GM18508 (cell line): ENCODE data around the gene SUN5.

Experiments
- ATAC-seq: cut with Tn5 transposase; IDR thresholded peaks from one replicate; pipeline ENCODE4 v1.9.1; 2021; ENCODE audit warnings: moderate number of reproducible peaks; ENCODE audit not compliant: insufficient read depth, unreplicated experiment

The SUN5 gene

DNA sequence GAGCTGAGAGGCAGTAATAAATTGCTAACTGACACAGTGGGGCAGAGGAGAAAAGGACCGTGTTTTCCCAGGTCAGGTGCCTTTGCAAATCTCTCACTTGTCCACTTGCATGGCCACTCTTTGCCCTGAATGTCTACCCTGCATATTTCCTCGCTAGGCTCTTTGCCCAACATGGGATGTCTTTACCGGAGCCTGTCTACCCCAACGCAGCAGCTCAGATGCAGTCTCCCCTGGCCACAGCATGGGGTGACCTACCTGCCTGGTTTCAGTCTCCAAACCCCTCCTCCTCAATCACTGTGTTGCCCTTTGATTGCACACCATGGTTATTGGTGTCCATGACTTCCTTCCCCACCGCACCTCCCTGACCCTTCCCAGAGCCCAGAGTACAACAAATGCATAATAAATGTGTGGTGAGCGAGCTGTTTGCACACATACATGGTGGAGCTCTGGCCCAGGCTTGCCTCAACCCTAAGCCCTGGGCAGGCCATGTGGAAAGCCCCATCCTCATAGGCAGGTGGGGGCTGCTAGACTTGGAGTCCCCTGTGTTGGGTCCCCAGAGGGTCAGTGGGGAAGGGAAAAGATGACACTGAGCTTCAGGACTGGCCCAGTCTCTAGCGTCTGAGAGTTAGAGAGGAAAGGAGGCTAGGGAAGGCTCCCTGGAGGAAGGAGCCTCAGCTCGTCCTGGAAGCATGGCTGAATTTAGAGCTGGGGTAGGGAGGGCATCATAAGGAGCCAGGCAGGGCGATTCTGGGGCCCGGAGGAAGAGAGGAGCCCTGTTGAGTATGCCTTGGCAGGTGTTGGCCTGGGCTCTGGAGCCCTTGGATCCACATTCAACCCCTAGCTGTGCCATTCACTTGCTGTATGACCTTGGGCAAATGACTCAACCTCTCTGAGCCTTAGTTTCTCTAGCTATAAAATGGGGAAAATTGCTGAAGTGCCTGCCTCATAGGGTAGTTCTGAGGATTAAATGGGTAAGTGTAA is 22.8 kb upstream of the SUN5 start:
- ATAC-seq = no peak

DNA sequence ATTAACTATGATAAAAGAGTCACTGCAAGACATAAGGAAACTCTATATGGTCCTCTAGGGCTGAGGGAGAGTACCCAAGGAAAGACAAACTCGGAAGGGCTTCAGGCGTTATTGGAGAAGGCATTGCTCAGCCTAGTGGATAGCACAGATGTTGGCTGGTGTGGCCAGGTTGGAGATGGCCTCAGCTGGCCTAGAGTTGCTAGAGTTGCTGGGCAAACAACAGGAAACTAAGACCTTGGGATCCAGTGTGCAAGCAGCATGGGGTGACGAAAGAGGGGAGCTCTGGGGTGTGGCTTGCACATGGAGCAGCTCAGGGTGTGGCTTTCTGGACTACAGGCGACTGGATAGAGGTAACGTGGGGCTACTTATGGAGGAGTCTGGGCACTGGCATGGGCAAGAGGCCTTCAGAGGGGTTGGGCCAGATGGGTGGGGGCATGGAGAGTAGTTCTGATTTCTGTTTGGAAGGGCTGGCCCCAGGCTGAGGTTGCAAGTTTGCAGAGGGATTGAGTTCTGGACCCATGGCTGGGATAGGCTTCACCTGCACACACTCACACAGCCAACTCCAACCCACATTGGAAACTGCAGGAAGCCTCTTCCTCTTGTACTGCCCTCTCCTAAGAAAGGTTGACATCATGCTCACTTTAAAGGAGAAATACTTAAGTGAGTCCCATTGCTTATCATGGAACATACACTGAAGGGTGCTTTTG is 22.0 kb upstream of the SUN5 start:
- ATAC-seq = no peak

DNA sequence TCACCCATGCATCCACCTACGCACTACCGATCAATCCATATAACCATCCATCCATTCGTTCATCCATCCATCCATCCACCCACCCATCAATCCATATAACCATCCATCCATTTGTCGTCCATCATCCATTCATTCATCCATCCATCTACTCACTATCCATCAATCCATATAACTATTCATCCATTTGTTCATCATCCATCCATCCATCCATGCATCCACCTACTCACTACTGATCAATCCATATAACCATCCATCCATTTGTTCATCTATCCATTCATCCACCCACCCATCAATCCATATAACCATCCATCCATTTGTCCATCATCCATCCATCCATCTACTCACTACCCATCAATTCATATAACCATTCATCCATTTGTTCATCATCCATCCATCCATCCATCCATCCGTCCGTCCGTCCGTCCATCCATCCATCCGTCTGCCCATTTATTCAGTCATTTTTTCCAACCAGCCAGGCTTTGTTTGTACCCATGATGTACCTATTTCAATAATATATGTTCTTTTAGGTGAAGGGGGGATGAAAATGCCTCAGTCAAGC is 21.2 kb upstream of the SUN5 start:
- ATAC-seq = no peak

DNA sequence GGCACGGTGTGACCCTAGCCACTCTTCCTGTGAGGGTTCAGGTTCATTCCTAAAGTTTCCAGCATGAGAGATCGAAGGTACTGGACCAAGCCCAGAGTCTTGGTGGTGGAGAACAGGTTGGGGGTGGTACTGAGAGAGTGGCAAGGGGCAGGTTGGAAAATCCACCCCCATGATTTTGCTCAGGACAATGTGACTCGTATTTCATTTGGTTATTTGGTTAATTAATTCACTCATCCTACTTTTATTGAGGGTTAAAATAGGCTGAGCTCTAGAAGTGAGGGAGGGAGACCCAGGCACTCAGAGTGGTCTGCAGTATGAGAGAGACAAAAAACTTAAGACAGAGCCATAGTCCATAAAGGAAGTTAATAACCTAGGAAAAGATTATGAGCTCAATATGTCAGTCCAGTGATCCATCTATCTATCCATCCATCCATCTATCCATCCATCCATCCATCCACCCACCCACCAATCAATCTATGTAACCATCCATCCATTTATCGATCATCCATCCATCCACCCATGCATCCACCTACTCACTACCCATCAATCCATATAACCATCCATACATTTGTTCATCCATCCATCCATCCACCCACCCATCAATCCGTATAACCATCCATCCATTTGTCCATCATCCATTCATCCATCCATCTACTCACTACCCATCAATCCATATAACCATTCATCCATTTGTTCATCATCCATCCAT is 20.5 kb upstream of the SUN5 start:
- ATAC-seq = no peak

DNA sequence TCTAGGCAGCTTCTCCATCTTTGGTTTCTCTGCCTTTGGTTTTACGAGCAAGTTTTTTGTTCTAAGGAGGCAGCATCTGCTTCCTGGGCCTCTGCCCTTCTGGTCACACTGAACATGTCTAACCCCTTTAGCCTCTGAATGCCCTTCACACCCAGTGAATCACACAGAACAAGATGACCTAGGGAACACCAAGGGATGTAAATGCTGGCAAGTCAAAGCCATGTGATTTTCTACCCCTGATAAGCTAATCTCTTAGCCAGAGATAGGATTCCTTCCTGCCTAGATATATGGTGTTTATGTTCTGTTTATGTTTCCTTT is 20.0 kb upstream of the SUN5 start:
- no peak for ATAC-seq

DNA sequence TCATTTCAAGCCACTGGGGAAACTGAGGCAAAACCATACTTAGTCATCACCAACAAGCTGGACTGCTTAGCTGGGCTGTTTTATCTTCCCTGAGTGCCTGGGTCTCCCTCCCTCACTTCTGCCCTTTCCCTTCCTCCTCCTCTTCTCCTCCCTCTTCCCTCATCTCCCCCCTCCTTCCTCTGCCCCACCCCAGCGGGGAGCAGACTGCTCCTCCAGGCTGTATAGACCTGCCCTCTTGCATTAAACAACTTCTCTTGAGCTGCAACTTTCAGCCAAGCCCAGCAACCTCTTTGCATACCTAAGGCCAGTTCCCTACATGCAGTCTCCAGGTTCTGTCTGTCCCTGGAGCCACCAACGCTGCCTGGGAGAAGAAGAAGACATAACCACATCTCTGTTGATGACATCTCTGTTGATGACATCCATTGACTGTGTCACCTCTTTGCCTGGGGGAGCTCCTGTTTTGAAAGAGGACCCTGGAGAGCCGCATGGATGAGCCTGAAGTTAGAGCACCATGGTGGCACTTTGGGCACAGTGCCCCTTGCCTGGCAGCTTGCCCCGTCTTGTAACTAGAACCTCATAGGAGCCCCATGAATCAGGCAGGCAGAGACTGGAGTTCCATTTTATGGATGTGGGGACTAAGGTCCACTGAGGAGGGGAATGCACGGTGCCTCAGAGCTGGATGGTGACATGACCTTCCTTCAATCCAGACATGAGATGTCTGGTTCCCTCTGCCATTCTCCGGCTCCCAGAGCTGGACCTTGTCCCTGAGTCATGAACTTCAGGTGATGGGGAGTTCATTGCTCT is 19.4 kb upstream of the SUN5 start:
- no peak for ATAC-seq

DNA sequence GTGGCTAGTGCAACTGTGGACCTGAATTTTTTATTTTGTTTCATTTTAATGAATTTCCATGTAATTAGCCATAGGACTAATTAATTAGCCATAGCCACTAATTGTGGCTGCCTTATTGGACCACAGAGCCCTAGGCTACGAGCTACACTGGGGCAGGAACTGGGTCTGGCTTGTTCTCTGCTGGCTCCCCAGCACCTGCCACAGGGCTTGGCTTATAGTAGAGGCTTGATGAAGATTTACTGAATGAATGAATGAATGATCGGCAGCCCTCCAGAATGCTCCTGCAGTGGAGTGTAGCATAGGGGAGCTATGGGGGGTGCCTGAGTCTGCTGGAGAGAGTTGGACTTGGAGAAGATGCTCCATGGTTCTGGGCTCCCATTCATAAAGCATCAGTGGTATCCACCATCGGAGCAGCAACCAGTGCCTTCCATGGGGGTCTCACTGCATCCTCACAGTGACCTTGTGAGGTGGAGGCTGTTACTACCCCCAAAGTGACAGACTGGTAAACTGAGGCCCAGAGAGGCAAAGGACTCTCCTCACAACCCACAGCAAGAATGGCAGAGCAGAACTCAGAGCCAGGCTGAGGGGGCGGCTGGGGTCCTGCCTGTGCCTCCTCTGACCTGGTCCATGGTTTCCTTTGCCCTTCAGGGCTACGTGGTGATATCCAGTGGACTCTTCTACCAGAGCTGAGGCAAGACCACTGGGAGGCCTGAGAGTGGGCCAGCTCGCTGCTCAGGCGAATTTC is 18.6 kb upstream of the SUN5 start:
- ATAC-seq = no peak

DNA sequence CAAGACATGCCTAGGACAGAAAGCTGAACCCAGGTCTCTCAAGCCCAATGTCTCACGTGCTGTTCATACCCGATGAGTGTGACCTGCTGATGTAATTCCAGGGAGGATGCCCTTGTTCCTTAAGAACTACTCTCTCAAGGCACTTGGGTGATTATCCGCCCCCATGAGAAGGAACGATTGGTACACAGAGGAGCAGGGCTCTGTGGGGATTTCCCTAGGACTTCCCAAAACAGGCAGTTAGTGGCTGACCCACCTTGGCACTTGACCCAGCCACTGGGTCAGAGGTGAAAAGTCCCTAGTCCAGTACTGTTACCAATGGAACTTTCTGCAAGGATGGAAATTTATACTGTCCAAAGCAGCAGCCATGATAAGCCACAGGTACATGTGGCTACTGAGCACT is 18.1 kb upstream of the SUN5 start:
- ATAC-seq = no peak

DNA sequence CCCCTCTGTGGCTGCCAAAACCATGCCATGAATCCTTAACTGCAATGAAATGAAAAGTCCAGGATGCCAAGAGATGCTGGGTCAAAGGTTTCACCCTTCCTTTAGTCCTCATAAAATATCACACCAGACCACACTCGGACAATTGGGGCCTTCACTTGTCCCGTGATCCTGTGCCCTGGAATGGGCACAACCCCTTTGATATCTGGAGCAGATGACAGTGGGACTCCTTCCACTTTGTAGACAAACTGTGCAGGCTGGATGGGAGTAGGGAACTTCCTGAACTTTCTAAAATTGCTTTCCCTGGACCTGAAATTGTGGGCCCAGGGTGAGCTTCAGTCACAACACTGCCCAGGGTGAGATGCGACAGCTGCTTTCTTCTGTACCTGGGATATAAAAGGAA is 17.6 kb upstream of the SUN5 start:
- ATAC-seq = no peak

DNA sequence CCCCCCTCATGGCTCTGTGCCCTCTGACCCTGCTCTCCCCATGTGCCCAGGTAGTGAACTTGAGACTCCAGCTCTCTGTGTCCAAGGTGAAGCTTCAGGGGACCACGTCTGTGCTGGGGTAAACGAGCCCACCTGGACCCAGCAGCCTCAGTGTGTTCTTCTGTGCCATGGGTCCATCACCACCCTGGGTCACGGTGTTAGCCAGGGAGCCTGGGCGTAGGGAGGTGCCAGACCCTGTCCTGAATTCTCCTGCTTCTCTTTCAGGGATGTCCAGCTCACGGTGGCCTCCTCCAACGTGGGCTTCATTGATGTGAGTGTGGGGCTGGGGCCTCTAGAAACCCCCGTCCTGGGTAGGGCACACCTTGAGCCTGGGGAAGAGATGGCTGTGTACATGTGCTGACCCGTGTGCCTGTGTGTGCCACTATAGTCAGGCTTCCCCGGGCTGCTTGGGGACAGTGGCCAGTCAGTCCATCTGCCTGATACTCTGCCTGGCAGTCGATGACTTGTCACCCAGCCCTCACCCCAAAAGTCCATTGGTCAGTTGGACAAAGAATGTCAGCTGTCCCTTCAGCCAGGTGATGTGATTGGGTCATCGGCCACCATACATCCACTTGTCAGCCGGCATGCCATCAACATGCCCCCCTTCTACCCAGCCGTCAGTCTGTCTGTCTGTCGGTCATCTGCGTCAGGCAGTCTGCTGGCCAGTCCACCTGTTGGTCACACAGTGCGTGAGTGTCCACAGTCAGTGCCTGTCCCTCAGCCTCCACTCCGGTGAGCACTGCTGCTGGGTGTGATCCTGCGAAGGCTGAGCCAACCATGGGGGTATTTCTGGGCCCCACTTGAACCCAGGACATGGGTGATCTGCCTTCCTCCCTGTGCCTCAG is 16.3 kb upstream of the SUN5 start:
- no peak for ATAC-seq

DNA sequence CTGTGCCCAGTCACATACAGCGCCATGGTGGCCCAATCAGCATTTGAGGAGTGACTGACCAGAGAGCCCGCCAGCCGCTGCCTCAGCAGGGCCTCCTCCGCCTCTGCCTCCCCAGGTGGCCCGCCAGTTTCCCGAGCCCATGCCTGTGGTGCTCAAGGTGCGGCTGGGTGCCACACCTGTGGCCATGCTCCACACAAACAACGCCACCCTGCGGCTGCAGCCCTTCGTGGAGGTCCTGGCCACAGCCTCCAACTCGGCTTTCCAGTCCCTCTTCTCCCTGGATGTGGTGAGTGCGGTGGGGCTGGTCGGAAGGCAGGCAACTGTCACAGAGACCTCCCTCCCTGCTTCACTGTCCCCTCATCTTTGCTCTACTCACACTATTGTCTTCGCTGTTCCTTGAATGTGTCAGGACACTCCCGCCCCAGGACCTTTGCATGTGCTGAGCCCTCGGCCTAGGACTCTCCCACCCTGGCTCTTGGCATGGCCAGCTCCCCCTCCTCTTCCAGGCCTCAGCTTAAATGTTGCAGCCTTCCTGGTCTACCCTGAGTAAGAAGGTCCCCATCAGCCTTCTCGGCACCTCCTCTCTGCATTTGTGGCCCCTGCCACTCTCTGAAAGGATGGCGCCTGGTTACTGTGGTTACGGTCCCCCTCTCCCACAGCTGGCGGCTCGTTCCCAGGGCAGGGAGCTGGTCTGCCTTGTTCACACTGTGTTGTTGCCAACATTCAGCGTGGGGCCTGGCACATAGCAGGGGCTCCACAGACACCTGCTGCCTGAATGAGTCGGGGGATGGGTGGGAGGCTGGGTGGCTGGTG is 15.4 kb upstream of the SUN5 start:
- no peak for ATAC-seq

DNA sequence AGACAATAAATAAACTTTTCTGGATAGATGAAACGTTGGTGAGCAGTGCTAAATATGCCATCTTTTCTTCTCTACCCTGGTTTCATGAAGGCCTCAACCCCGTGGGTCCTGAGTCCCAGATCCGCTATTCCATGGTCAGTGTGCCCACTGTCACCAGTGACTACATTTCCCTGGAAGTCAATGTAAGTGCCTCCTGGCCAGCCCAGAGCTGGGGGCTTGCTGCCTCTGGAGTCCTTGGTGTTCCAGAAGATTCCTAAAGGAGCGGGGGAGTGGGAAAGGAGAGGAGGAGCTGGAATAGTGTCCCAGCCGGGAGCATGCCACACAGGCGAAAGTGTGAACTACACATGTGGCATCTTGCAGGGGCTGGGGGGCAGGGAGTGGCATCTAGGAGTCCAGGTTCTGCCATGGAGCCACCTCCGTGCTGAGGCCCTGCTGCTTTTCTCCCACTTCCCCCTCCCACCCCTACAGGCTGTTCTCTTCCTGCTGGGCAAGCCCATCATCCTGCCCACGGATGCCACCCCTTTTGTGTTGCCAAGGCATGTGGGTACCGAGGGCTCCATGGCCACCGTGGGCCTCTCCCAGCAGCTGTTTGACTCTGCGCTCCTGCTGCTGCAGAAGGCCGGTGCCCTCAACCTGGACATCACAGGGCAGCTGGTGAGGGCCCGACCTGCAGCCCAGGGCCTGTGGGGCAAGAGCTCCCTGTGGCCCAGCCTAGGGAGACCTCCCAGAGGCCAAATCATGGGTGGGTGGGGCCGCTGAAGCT is 14.1 kb upstream of the SUN5 start:
- no peak for ATAC-seq

DNA sequence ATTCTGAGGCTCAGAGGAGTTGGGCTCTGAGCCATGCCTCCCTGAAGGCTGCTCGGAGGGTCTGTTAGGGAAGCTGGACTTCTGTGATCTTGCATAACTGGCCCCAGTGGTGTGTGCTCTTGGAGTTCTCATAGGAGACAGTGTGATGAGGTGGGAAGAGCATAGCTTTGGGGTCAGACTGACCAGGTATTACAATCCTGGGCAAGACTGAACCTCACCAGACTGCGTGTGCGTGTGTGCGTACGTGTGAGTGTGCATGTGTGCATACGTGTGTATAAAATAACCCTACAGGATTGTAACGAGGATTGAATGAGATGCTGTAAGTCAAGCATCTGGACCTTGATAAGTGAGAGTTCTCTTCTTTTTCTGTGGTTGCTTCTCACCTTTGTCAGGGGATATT is 13.3 kb upstream of the SUN5 start:
- no peak for ATAC-seq

DNA sequence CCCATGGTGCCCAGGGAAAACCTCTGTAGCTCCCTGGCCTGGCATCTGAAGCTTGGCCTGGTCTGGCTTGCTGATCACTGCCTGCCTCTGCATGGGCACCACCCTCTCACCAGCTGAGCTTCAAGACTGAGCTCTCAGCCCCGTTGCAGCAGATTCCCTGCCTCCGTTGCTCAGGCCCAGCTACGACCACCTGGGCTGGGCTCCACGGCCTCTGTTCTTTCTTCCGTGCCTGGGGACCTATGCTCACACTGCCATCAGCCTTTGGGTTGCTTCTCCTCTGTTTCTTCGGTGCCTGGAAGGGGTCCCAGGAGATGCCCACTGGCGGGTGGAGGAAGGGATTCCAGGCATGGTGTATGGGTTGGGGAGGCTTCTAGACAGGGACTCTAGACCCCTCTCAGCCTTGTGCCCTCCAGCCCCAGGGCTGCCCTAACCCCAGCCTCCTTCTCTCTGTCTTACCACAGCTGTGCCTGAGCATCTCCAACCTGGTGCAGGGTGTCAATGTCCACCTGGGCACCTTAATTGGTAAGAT is 12.4 kb upstream of the SUN5 start:
- no peak for ATAC-seq

DNA sequence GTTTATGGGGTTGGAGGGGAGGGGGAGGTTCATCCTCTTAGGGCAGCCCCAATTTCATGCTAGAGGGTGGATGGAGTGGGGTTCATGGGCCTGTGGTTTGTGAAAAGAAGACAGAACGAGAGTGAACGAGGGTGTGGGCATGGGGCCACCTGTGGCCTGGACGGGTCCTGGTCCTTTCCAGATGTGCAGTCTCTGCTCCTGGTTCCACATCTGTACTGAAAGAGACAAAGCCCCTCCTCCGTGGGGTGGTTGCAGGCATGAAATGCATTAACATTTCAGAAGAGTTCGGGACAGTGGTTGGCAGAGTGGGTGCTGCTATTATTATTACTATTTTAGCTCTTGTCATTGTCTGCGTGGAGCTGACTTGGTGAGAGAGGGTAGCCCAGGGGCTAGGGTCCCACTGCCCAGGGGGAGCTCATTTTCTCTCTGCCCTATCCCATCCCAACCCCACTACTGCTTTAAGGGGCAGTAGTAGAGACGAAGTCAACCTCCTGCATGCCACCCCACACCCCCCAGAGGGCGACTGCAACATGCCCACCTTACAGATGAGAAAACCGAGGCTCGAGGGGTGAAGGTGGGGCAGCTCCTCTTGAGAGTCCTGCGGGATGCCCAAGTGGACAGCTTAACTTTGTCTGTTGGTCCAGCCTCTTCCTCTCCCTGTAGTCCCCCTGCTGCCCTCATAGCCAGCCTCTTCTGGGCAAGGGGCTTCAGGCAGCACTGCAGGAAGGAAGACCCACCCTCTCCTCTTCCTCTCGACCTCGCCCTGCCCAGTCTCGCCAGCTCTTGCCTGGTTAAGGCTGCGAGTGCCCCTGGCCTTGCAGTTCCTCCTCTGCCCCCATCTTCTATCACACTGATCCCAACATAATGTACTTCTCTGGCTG is 11.7 kb upstream of the SUN5 start:
- ATAC-seq = no peak

DNA sequence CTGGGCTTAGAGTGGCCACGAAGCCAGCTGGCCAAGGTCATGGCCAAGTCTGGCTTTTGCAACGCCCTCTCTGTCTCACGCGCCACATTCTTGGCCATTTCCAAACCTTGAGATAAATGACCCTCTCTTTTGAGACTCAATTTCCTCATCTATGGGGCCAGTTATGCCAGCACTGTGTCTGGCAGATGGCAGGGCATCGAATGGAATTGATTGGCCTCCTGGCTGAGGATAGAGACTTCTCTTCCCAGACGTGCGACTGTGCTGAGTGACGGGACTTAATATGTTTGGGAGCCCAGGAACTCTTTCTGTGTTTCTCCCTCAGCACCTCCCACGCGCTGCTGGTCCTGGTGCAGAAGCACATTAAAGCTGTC is 10.9 kb upstream of the SUN5 start:
- ATAC-seq = no peak
